Sigmoid colon (tissue), 7 donors: ENCODE data around the gene SPEF2. TPM values are rescaled to one million over a fixed set of nuclear protein-coding genes. Genes with fewer than 3 reads are reported as not detected.
A peak's percentile ranks its signal among the peaks of the same experiment; 100 is the strongest.

Experiments used
- DNase-seq: peaks from one replicate; pipeline ENCODE4 v3.0.0-alpha.2; 2019
- H3K27ac ChIP-seq, 4 donors: fragments of 200-600 bp; sonication (generic); one replicate each; pipeline ENCODE4 v1.5.1; 2016 to 2019; ENCODE audit warnings: mild to moderate bottlenecking in 1 of 4
- H3K27me3 ChIP-seq, 3 donors: fragments of 200-600 bp; sonication (generic); one replicate each; pipeline ENCODE4 v1.5.1; 2019; ENCODE audit warnings: mild to moderate bottlenecking in 1 of 3
- H3K36me3 ChIP-seq, 4 donors: fragments of 200-600 bp; sonication (generic); one replicate each; pipeline ENCODE4 v1.5.1; 2016 to 2019
- H3K4me1 ChIP-seq, 4 donors: fragments of 200-600 bp; sonication (generic); one replicate each; pipeline ENCODE4 v1.5.1; 2017 to 2019
- H3K4me3 ChIP-seq, 4 donors: fragments of 200-600 bp; sonication (generic); one replicate each; pipeline ENCODE4 v1.5.1; 2017 to 2019; ENCODE audit warnings: mild to moderate bottlenecking in 2 of 4, moderate library complexity in 1 of 4
- H3K9me3 ChIP-seq, 4 donors: fragments of 200-600 bp in 3 of 4; sonication (generic) in 3 of 4; one replicate each; pipeline versions ENCODE4 v1.5.1 to v1.6.1; 2013 to 2019
- CTCF ChIP-seq, 4 experiments: fragments of 450-650 bp in 3 of 4; fragments of 200-600 bp in 1 of 4; IDR thresholded peaks; one replicate each; pipeline ENCODE4 v1.5.1; 2016 to 2019; ENCODE audit warnings: antibody characterized with exemption in 4 of 4, mild to moderate bottlenecking in 3 of 4, moderate library complexity in 2 of 4
- EP300 ChIP-seq, 4 donors: sonication (generic); formaldehyde crosslinking; IDR thresholded peaks; one replicate each; pipeline ENCODE4 v1.6.1; 2017; ENCODE audit warnings: antibody characterized with exemption in 4 of 4
- POLR2A ChIP-seq, 2 donors: fragments of 450-650 bp; IDR thresholded peaks; one replicate each; pipeline ENCODE4 v1.6.1; 2016; ENCODE audit warnings: antibody characterized with exemption in 2 of 2, mild to moderate bottlenecking in 2 of 2, moderate library complexity in 2 of 2
- POLR2AphosphoS5 ChIP-seq, 4 donors: sonication (generic); formaldehyde crosslinking; IDR thresholded peaks; one replicate each; pipeline ENCODE4 v1.6.1; 2017; ENCODE audit warnings: antibody characterized with exemption in 4 of 4
- WGBS, 2 donors: extraction: QIAGEN DNeasy Blood & Tissue Kit; methylation state at CpG; one replicate each; pipeline ENCODE4 v1.1.7; 2013; 5-methylcytosine and 5-hydroxymethylcytosine counted together
- intact Hi-C: fragments of 100-400 bp; cut with DNase I; formaldehyde crosslinking; loops from one replicate; pipeline ENCODE4 v1.15.1; 2023
- polyA plus RNA-seq, 3 donors: library from polyadenylated mRNA; stranded (reverse); fragments of 200-250 nt; gene quantifications; one replicate each; pipeline ENCODE4 v1.2.3, GENCODE V29; 2013
- total RNA-seq, 4 donors: library from RNA; depleted of rRNA; stranded (reverse); fragments of >200 nt; gene quantifications; one replicate each; pipeline ENCODE4 v1.1.0, GENCODE V29; 2016
- donor health status: healthy with polysubstance abuse.
- donor health status: Bipolar disorder and iron deficiency.
- donor health status: healthy.

Gene SPEF2
- total and polyA plus RNA-seq, 7 donors: 0.92 to 5.5 (median 3.6) TPM

- Histone ChIP-seq H3K27ac (no peak overlapping the region), H3K9me3 (no peaks in the 10 kb centered on the region), H3K4me1 (no peaks in the 10 kb centered on the region), H3K36me3 (no peaks in the 10 kb centered on the region), H3K27me3 (no peaks in the 10 kb centered on the region), H3K4me3 (no peak overlapping the region)
- DNase-seq: no peak
- intact Hi-C loops: no loop called here
- no peak for TF ChIP-seq POLR2A (IDR thresholded peaks at IDR 0.05)
- TF ChIP-seq EP300 (IDR thresholded peaks at IDR 0.05): no peak
- no peak for TF ChIP-seq CTCF (IDR thresholded peaks at IDR 0.05)
- WGBS, 2 donors: 83 to 84% methylated on average over 6 of the region's 6 CpGs
Measured at GRCh38 chr5:35771300-35771699, 153.6 kb downstream of the SPEF2 start.

GRCh38 chr5:35771839-35772238 is 154.2 kb downstream of the SPEF2 start:
- Histone ChIP-seq H3K27me3 (no peaks in the 10 kb centered on the region), H3K36me3 (no peaks in the 10 kb centered on the region), H3K4me1 (no peaks in the 10 kb centered on the region), H3K9me3 (no peaks in the 10 kb centered on the region), H3K27ac (no peak overlapping the region), H3K4me3 (no peak overlapping the region)
- TF ChIP-seq EP300 (IDR thresholded peaks at IDR 0.05) (no peak), POLR2AphosphoS5 (IDR thresholded peaks at IDR 0.05) (no peak), CTCF (IDR thresholded peaks at IDR 0.05) (no peak), POLR2A (IDR thresholded peaks at IDR 0.05) (no peak)
- WGBS, 2 donors: 60 to 66% methylated on average over 2 of the region's 2 CpGs
- intact Hi-C loops: no loop called here
- no peak for DNase-seq

GRCh38 chr5:35773967-35774366 is 156.3 kb downstream of the SPEF2 start:
- intact Hi-C loops: no loop called here
- no peak for DNase-seq
- Histone ChIP-seq H3K27me3 (no peaks in the 10 kb centered on the region), H3K4me1 (no peaks in the 10 kb centered on the region), H3K4me3 (no peak overlapping the region), H3K27ac (no peak overlapping the region), H3K36me3 (no peaks in the 10 kb centered on the region), H3K9me3 (no peaks in the 10 kb centered on the region)
- TF ChIP-seq POLR2AphosphoS5 (IDR thresholded peaks at IDR 0.05): no peak
- no peak for TF ChIP-seq CTCF (IDR thresholded peaks at IDR 0.05)
- TF ChIP-seq EP300 (IDR thresholded peaks at IDR 0.05): no peak
- TF ChIP-seq POLR2A (IDR thresholded peaks at IDR 0.05): no peak
- WGBS, 2 donors: 21 to 68% methylated on average over 6 of the region's 6 CpGs

GRCh38 chr5:35776757-35777156 is 159.1 kb downstream of the SPEF2 start:
- intact Hi-C loops: loop anchor here (5.0 kb wide), 1 partner anchor 151 kb away; no protein-coding TSS in a partner anchor
- Histone ChIP-seq H3K36me3 (no peaks in the 10 kb centered on the region), H3K27ac (no peak overlapping the region), H3K27me3 (no peaks in the 10 kb centered on the region), H3K4me3 (no peak overlapping the region), H3K4me1 (no peaks in the 10 kb centered on the region), H3K9me3 (no peaks in the 10 kb centered on the region)
- no peak for DNase-seq
- TF ChIP-seq CTCF (IDR thresholded peaks at IDR 0.05): no peak
- no peak for TF ChIP-seq EP300 (IDR thresholded peaks at IDR 0.05)

- no peak for TF ChIP-seq POLR2AphosphoS5 (IDR thresholded peaks at IDR 0.05)
- no peak for TF ChIP-seq EP300 (IDR thresholded peaks at IDR 0.05)
- peak in 2 of 4 experiments; percentile 28 to 42 for TF ChIP-seq CTCF (IDR thresholded peaks at IDR 0.05)
- TF ChIP-seq POLR2A (IDR thresholded peaks at IDR 0.05): no peak
- Histone ChIP-seq H3K9me3 (no peaks in the 10 kb centered on the region), H3K27me3 (no peaks in the 10 kb centered on the region), H3K27ac (no peak overlapping the region), H3K36me3 (no peaks in the 10 kb centered on the region), H3K4me3 (no peak overlapping the region), H3K4me1 (no peaks in the 10 kb centered on the region)
- DNase-seq: peak; percentile 65
- 13 to 37% methylated on average over 9 of the region's 9 CpGs for WGBS, 2 donors
- intact Hi-C loops: loop anchor here (5.0 kb wide), 1 partner anchor 150 kb away; no protein-coding TSS in a partner anchor
Measured at GRCh38 chr5:35777358-35778087, 159.9 kb downstream of the SPEF2 start.
